Glutamatergic neuron (in vitro differentiated cells): ENCODE measurements around the gene TEDC2. TPM values are rescaled to one million over a fixed set of nuclear protein-coding genes. Genes with fewer than 3 reads are reported as not detected.

Experiments used
- DNase-seq: peaks from one replicate; pipeline ENCODE4 v3.0.0; 2022
- H3K27ac Mint-ChIP-seq: one replicate; pipeline ENCODE4 v1.8.0; 2020; ENCODE audit warnings: mild to moderate bottlenecking, mixed read lengths, inconsistent platforms; ENCODE audit not compliant: unreplicated experiment
- H3K27me3 Mint-ChIP-seq: one replicate; pipeline ENCODE4 v1.8.0; 2020; ENCODE audit warnings: mild to moderate bottlenecking, moderate library complexity, mixed read lengths, inconsistent platforms; ENCODE audit not compliant: unreplicated experiment
- H3K36me3 Mint-ChIP-seq: one replicate; pipeline ENCODE4 v1.8.0; 2020; ENCODE audit warnings: mild to moderate bottlenecking, mixed read lengths, inconsistent platforms; ENCODE audit not compliant: unreplicated experiment
- H3K4me1 Mint-ChIP-seq: one replicate; pipeline ENCODE4 v1.8.0; 2020; ENCODE audit warnings: mild to moderate bottlenecking, low read depth, mixed read lengths, inconsistent platforms; ENCODE audit not compliant: unreplicated experiment
- H3K4me3 Mint-ChIP-seq: one replicate; pipeline ENCODE4 v1.8.0; 2020; ENCODE audit warnings: mild to moderate bottlenecking, mixed read lengths, inconsistent platforms; ENCODE audit not compliant: unreplicated experiment
- H3K9me3 Mint-ChIP-seq: one replicate; pipeline ENCODE4 v1.8.0; 2020; ENCODE audit warnings: mild to moderate bottlenecking, moderate library complexity, mixed read lengths, inconsistent platforms; ENCODE audit not compliant: unreplicated experiment
- total RNA-seq: library from RNA; stranded (reverse); fragmentation: NEBNext Ultra II Directional; extraction: Animal tissue kit (Norgen Biotek cat#: 25700); gene quantifications from one replicate; pipeline ENCODE4 v1.2.1, GENCODE V29; 2021; ENCODE audit not compliant: unreplicated experiment
- TF ChIP-seq, protein P1 (sequence below): fragments of 200-600 bp; sonication (generic); IDR thresholded peaks from one replicate; pipeline ENCODE4 v1.5.0; 2021; ENCODE audit not compliant: partially characterized antibody, unreplicated experiment

TEDC2 gene
- total RNA-seq, 1 donor from 2014 or later: 21.1 TPM

- Mint-ChIP-seq H3K36me3 (no peaks in the 10 kb centered on the region), H3K9me3 (no peaks in the 10 kb centered on the region), H3K4me1 (peaks cover 10% of the 10 kb centered on the region), H3K27me3 (peaks cover 9% of the 10 kb centered on the region), H3K4me3 (peak overlapping the region; percentile 34), H3K27ac (no peak overlapping the region)
- TF ChIP-seq, protein P1, sequence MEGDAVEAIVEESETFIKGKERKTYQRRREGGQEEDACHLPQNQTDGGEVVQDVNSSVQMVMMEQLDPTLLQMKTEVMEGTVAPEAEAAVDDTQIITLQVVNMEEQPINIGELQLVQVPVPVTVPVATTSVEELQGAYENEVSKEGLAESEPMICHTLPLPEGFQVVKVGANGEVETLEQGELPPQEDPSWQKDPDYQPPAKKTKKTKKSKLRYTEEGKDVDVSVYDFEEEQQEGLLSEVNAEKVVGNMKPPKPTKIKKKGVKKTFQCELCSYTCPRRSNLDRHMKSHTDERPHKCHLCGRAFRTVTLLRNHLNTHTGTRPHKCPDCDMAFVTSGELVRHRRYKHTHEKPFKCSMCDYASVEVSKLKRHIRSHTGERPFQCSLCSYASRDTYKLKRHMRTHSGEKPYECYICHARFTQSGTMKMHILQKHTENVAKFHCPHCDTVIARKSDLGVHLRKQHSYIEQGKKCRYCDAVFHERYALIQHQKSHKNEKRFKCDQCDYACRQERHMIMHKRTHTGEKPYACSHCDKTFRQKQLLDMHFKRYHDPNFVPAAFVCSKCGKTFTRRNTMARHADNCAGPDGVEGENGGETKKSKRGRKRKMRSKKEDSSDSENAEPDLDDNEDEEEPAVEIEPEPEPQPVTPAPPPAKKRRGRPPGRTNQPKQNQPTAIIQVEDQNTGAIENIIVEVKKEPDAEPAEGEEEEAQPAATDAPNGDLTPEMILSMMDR: no peak
- DNase-seq: no peak
Observed at GRCh38 chr16:2466667-2467527, 7.0 kb downstream of the TEDC2 start.

DNA sequence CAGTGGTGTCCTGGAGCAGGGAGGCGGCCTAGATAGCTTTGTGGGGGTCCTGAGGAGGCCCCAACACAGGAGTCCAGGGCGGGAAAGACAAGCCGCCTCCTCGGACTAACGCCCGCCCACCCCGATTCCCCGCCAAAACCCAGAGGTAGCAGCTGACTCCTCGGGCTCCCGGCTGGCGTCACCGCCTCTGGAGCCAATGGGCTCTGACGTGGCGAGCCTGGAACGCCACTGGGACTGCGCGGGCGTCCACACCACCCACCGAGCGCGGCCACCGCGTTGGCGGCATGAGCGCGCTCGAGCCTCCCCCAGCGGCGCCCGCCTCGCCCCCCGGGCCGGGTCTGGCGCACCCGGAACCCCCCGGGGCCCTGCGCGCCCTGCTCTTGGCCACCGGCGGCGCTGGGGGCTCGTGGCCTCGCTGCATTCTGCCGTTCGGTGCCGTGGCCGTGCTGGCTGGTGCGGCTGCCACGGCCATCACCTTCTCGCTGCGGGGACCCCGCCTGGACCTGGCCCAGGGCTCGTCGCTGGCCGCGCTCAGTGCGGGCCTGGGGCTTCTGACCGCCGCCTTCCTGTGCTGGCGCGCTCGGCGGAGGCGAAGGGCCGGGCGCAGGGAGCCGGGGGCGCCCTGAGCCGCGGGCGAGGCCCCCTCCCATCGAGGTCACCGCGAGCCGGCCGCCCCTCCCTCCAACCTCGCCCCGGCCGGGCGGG lies 7.8 kb downstream of the TEDC2 start:
- Mint-ChIP-seq H3K27ac (no peak overlapping the region), H3K36me3 (no peaks in the 10 kb centered on the region), H3K4me1 (peaks cover 10% of the 10 kb centered on the region), H3K27me3 (peaks cover 9% of the 10 kb centered on the region), H3K9me3 (no peaks in the 10 kb centered on the region), H3K4me3 (peak overlapping the region; percentile 34)
- DNase-seq: peak; percentile 58
- TF ChIP-seq, protein P1: no peak

DNA sequence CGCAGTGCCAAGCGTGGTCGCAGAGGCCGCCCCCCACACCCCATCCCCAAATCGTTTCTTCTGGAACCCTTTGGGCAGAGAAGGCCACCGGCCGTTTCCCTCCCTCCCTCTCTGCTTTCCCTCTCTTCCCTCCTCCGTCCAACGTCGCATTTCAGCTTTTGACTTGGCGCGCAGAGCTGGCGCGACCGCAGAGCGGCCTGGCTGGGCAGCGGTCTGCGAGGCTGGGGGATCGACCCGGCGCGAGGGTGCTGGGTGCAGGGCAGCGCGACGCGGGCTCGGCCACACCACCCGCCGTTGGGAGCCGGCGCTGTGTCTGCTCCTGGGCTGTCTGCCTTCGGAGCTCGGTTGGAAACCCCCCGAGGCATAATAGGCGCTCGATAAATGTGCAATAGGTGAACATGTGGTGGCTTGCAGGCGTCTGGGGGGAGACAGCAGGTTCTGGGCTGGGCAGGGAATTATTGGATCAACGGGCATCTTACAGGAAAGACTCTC lies 8.4 kb downstream of the TEDC2 start:
- H3K36me3 Mint-ChIP-seq: no peaks in the 10 kb centered on the region
- peak overlapping the region; percentile 90 for H3K27ac Mint-ChIP-seq

GRCh38 chr16:2468725-2469398 lies 9.0 kb downstream of the TEDC2 start:
- peak; percentile 73 for DNase-seq
- Mint-ChIP-seq H3K27ac (peak overlapping the region; percentile 90), H3K27me3 (peaks cover 9% of the 10 kb centered on the region)

More for the DNA sequence above, 8.4 kb downstream of the TEDC2 start:
- Mint-ChIP-seq H3K9me3 (peaks cover 2% of the 10 kb centered on the region), H3K4me3 (peak overlapping the region; percentile 43), H3K4me1 (peaks cover 11% of the 10 kb centered on the region), H3K27me3 (peaks cover 9% of the 10 kb centered on the region)
- peak; percentile 82 for DNase-seq
- TF ChIP-seq, protein P1: no peak

More at GRCh38 chr16:2468725-2469398, 9.0 kb downstream of the TEDC2 start:
- Mint-ChIP-seq H3K9me3 (peaks cover 2% of the 10 kb centered on the region), H3K36me3 (no peaks in the 10 kb centered on the region), H3K4me1 (peaks cover 11% of the 10 kb centered on the region), H3K4me3 (peak overlapping the region; percentile 61)
- TF ChIP-seq, protein P1: no peak
